Cardiac fibroblast (primary cell): ENCODE results near the gene BAZ2B.

Experiments
- DNase-seq, 2 donors: peaks; one replicate each; pipeline versions ENCODE4 v3.0.0 to v3.0.0-alpha.2; 2010; ENCODE audit warnings: low read depth in 2 of 2
- H3K4me3 ChIP-seq, 2 donors: replicated peaks in 1 of 2; 1 replicate in 1 of 2; 2 replicates in 1 of 2; pipeline ENCODE4 v1.5.1; 2011; ENCODE audit warnings: low read depth in 2 of 2, low read length in 2 of 2, mild to moderate bottlenecking in 2 of 2, moderate library complexity in 1 of 2
- CTCF ChIP-seq: IDR thresholded peaks from one replicate; pipeline ENCODE4 v1.5.1; 2011; ENCODE audit warnings: low read depth, mild to moderate bottlenecking, low read length, inconsistent platforms

The BAZ2B gene

GRCh38 chr2:159462201-159462785, 154.1 kb downstream of the BAZ2B start:
- DNase-seq = no peak
- TF ChIP-seq CTCF = no peak
- H3K4me3 ChIP-seq = no peak overlapping the region

- DNase-seq = no peak
- no peak overlapping the region for H3K4me3 ChIP-seq
- TF ChIP-seq CTCF = no peak
Observed at GRCh38 chr2:159461076-159461475, 155.3 kb downstream of the BAZ2B start.

- TF ChIP-seq CTCF = no peak
- no peak overlapping the region for H3K4me3 ChIP-seq
- no peak for DNase-seq
Observed at GRCh38 chr2:159460227-159460626, 156.1 kb downstream of the BAZ2B start.

GRCh38 chr2:159459279-159459678, 157.1 kb downstream of the BAZ2B start:
- TF ChIP-seq CTCF = no peak
- no peak overlapping the region for H3K4me3 ChIP-seq
- peak; percentile 8 to 16 for DNase-seq

- no peak for TF ChIP-seq CTCF
- DNase-seq = no peak
- no peak overlapping the region for H3K4me3 ChIP-seq
Observed at GRCh38 chr2:159457589-159457988, 158.8 kb downstream of the BAZ2B start.

- DNase-seq = peak; percentile 11 to 29
- H3K4me3 ChIP-seq = no peak overlapping the region
- TF ChIP-seq CTCF = no peak
Observed at GRCh38 chr2:159456500-159457426, 159.6 kb downstream of the BAZ2B start.
